Measurements from ENCODE around the gene INF2.
"Not testable (repeated sequence)": the region's sequence is repeated elsewhere in the genome, so short reads cannot be mapped to it uniquely, and the experiment has no call there.

Gene INF2

GRCh38 chr14:104721505-104722431 lies 32.4 kb downstream of the INF2 start:
- no peak overlapping the region for H3K4me3 ChIP-seq (ENCODE audit: low read depth in 1 of 2, low read length in 2 of 2)
- no peak overlapping the region for H3K27ac ChIP-seq (ENCODE audit: low read length)
- peaks cover 0 to 11% of the 10 kb centered on the region in 2 donors for H3K36me3 ChIP-seq (ENCODE audit: control insufficient read depth in 1 of 2, insufficient read depth in 2 of 2, low read length in 2 of 2)
- H3K27me3 ChIP-seq (ENCODE audit: low read depth, low read length), result no peaks in the 10 kb centered on the region
- no peaks in the 10 kb centered on the region for H3K9me3 ChIP-seq (ENCODE audit: control insufficient read depth in 1 of 2, low read length in 2 of 2)
- peaks cover 0 to 34% of the 10 kb centered on the region in 2 donors for H3K4me1 ChIP-seq (ENCODE audit: control insufficient read depth in 1 of 2, insufficient read depth in 2 of 2, low read length in 2 of 2)

GRCh38 chr14:104722938-104723650 lies 33.7 kb downstream of the INF2 start:
- no peaks in the 10 kb centered on the region for H3K27me3 ChIP-seq (ENCODE audit: low read depth, low read length)
- H3K36me3 ChIP-seq (ENCODE audit: control insufficient read depth in 1 of 2, insufficient read depth in 2 of 2, low read length in 2 of 2), result peaks cover 0 to 11% of the 10 kb centered on the region in 2 donors
- H3K4me1 ChIP-seq (ENCODE audit: control insufficient read depth in 1 of 2, insufficient read depth in 2 of 2, low read length in 2 of 2), result peaks cover 0 to 34% of the 10 kb centered on the region in 2 donors
- no peak overlapping the region for H3K27ac ChIP-seq (ENCODE audit: low read length)
- no peaks in the 10 kb centered on the region for H3K9me3 ChIP-seq (ENCODE audit: control insufficient read depth in 1 of 2, low read length in 2 of 2)
- H3K4me3 ChIP-seq (ENCODE audit: low read depth in 1 of 2, low read length in 2 of 2), result peak overlapping the region; percentile 60 to 79

GRCh38 chr14:104723651-104724406 lies 34.4 kb downstream of the INF2 start, which contains the start of gene ADSS1:
TSS of gene ADSS1 (plus strand) at chr14:104724229. CDS start at chr14:104724271, 42 bp downstream.
- Histone ChIP-seq H3K27ac (ENCODE audit: low read length) (no peak within 1 kb of the TSS), H3K4me1 (ENCODE audit: control insufficient read depth in 1 of 2, insufficient read depth in 2 of 2, low read length in 2 of 2) (peaks cover 0 to 34% of the 10 kb centered on the region in 2 donors), H3K27me3 (ENCODE audit: low read depth, low read length) (no peaks in the 10 kb centered on the region), H3K36me3 (ENCODE audit: control insufficient read depth in 1 of 2, insufficient read depth in 2 of 2, low read length in 2 of 2) (peaks cover 0 to 9% of the 10 kb centered on the region in 2 donors), H3K4me3 (ENCODE audit: low read depth in 1 of 2, low read length in 2 of 2) (peak within 1 kb of the TSS; percentile 60 to 79), H3K9me3 (ENCODE audit: control insufficient read depth in 1 of 2, low read length in 2 of 2) (no peaks in the 10 kb centered on the region)

GRCh38 chr14:104724407-104724980 lies 35.1 kb downstream of the INF2 start:
- Histone ChIP-seq H3K27me3 (ENCODE audit: low read depth, low read length) (no peaks in the 10 kb centered on the region), H3K4me3 (ENCODE audit: low read depth in 1 of 2, low read length in 2 of 2) (peak overlapping the region; percentile 53 to 79), H3K27ac (ENCODE audit: low read length) (no peak overlapping the region), H3K9me3 (ENCODE audit: control insufficient read depth in 1 of 2, low read length in 2 of 2) (no peaks in the 10 kb centered on the region), H3K36me3 (ENCODE audit: control insufficient read depth in 1 of 2, insufficient read depth in 2 of 2, low read length in 2 of 2) (peaks cover 0 to 2% of the 10 kb centered on the region in 2 donors), H3K4me1 (ENCODE audit: control insufficient read depth in 1 of 2, insufficient read depth in 2 of 2, low read length in 2 of 2) (peaks cover 0 to 34% of the 10 kb centered on the region in 2 donors)

GRCh38 chr14:104724981-104725771 lies 35.8 kb downstream of the INF2 start:
- H3K4me3 ChIP-seq (ENCODE audit: low read depth in 1 of 2, low read length in 2 of 2), result peak overlapping the region; percentile 53 to 79
- H3K27me3 ChIP-seq (ENCODE audit: low read depth, low read length), result no peaks in the 10 kb centered on the region
- H3K4me1 ChIP-seq (ENCODE audit: control insufficient read depth in 1 of 2, insufficient read depth in 2 of 2, low read length in 2 of 2), result peaks cover 0 to 34% of the 10 kb centered on the region in 2 donors
- no peaks in the 10 kb centered on the region for H3K9me3 ChIP-seq (ENCODE audit: control insufficient read depth in 1 of 2, low read length in 2 of 2)
- no peaks in the 10 kb centered on the region for H3K36me3 ChIP-seq (ENCODE audit: control insufficient read depth in 1 of 2, insufficient read depth in 2 of 2, low read length in 2 of 2)
- H3K27ac ChIP-seq (ENCODE audit: low read length), result no peak overlapping the region

- peak overlapping the region in 1 of 2 donors; percentile 79 for H3K4me3 ChIP-seq (ENCODE audit: low read depth in 1 of 2, low read length in 2 of 2)
- H3K27me3 ChIP-seq (ENCODE audit: low read depth, low read length), result no peaks in the 10 kb centered on the region
- no peaks in the 10 kb centered on the region for H3K9me3 ChIP-seq (ENCODE audit: control insufficient read depth in 1 of 2, low read length in 2 of 2)
- peaks cover 0 to 34% of the 10 kb centered on the region in 2 donors for H3K4me1 ChIP-seq (ENCODE audit: control insufficient read depth in 1 of 2, insufficient read depth in 2 of 2, low read length in 2 of 2)
- H3K36me3 ChIP-seq (ENCODE audit: control insufficient read depth in 1 of 2, insufficient read depth in 2 of 2, low read length in 2 of 2), result no peaks in the 10 kb centered on the region
- no peak overlapping the region for H3K27ac ChIP-seq (ENCODE audit: low read length)
Measured at GRCh38 chr14:104725772-104726548, 36.5 kb downstream of the INF2 start.

GRCh38 chr14:104726600-104727451 lies 37.4 kb downstream of the INF2 start:
- Histone ChIP-seq H3K27ac (ENCODE audit: low read length) (no peak overlapping the region), H3K4me1 (ENCODE audit: control insufficient read depth in 1 of 2, insufficient read depth in 2 of 2, low read length in 2 of 2) (peaks cover 0 to 31% of the 10 kb centered on the region in 2 donors), H3K9me3 (ENCODE audit: control insufficient read depth in 1 of 2, low read length in 2 of 2) (no peaks in the 10 kb centered on the region), H3K36me3 (ENCODE audit: control insufficient read depth in 1 of 2, insufficient read depth in 2 of 2, low read length in 2 of 2) (no peaks in the 10 kb centered on the region), H3K27me3 (ENCODE audit: low read depth, low read length) (no peaks in the 10 kb centered on the region), H3K4me3 (ENCODE audit: low read depth in 1 of 2, low read length in 2 of 2) (no peak overlapping the region)

GRCh38 chr14:104728631-104729030 lies 39.2 kb downstream of the INF2 start:
- no peak overlapping the region for H3K4me3 ChIP-seq (ENCODE audit: low read depth in 1 of 2, low read length in 2 of 2)
- H3K27ac ChIP-seq (ENCODE audit: low read length), result no peak overlapping the region
- peaks cover 0 to 17% of the 10 kb centered on the region in 2 donors for H3K4me1 ChIP-seq (ENCODE audit: control insufficient read depth in 1 of 2, insufficient read depth in 2 of 2, low read length in 2 of 2)

GRCh38 chr14:104729176-104729834 lies 39.9 kb downstream of the INF2 start:
- H3K4me3 ChIP-seq (ENCODE audit: low read depth in 1 of 2, low read length in 2 of 2); H3K27me3 ChIP-seq (ENCODE audit: low read depth, low read length); H3K36me3 ChIP-seq (ENCODE audit: control insufficient read depth in 1 of 2, insufficient read depth in 2 of 2, low read length in 2 of 2); H3K27ac ChIP-seq (ENCODE audit: low read length); H3K9me3 ChIP-seq (ENCODE audit: control insufficient read depth in 1 of 2, low read length in 2 of 2): not testable (repeated sequence)
- peaks cover 0 to 14% of the 10 kb centered on the region in 2 donors for H3K4me1 ChIP-seq (ENCODE audit: control insufficient read depth in 1 of 2, insufficient read depth in 2 of 2, low read length in 2 of 2)

More at GRCh38 chr14:104728631-104729030, 39.2 kb downstream of the INF2 start:
- H3K9me3 ChIP-seq (ENCODE audit: control insufficient read depth in 1 of 2, low read length in 2 of 2), result no peaks in the 10 kb centered on the region
- no peaks in the 10 kb centered on the region for H3K36me3 ChIP-seq (ENCODE audit: control insufficient read depth in 1 of 2, insufficient read depth in 2 of 2, low read length in 2 of 2)
- H3K27me3 ChIP-seq (ENCODE audit: low read depth, low read length), result no peaks in the 10 kb centered on the region
